GM12873 (cell line): ENCODE data around the gene INTS11.

ENCODE experiments used
- TF ChIP-seq, protein P1 (sequence below): IDR thresholded peaks from 2 replicates; pipeline ENCODE4 v1.5.1; 2012; ENCODE audit warnings: low read depth, mild to moderate bottlenecking, moderate library complexity, low read length, control low read depth; ENCODE audit not compliant: insufficient read depth; ENCODE audit errors: missing control alignments

The INTS11 gene

DNA sequence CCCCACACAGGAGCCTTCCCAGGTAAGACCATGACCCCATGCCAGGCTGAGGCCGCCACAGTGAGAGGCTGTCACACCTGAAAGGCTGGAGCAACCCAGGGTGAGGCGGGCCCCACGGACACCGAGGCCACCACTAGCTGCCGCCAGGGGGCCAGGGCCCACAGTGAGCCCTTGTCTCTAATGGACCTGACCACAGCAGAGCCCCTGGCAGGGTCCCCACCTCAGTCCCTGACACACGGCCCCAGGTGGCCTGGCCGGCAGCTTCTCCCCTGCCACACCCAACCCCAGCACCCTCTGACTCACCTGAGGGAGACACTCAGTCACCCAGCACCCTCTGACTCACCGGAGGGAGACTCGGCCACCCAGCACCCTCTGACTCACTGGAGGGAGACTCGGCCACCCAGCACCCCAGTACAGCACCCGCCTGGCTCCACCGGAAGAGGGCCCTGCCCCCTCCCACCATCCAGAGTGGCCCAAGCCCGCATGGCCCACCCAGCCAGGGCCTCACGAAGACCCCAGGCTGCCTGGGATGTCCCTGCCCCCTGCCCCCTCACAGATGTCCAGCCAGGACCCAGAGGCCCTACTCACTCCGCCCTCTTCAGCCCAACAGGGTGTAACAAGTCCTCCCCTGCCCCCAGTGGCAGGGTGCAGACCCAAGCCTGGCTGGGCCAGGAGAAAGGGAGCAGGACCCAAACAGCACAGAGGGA, 20.3 kb upstream of the INTS11 start:
- TF ChIP-seq, protein P1, sequence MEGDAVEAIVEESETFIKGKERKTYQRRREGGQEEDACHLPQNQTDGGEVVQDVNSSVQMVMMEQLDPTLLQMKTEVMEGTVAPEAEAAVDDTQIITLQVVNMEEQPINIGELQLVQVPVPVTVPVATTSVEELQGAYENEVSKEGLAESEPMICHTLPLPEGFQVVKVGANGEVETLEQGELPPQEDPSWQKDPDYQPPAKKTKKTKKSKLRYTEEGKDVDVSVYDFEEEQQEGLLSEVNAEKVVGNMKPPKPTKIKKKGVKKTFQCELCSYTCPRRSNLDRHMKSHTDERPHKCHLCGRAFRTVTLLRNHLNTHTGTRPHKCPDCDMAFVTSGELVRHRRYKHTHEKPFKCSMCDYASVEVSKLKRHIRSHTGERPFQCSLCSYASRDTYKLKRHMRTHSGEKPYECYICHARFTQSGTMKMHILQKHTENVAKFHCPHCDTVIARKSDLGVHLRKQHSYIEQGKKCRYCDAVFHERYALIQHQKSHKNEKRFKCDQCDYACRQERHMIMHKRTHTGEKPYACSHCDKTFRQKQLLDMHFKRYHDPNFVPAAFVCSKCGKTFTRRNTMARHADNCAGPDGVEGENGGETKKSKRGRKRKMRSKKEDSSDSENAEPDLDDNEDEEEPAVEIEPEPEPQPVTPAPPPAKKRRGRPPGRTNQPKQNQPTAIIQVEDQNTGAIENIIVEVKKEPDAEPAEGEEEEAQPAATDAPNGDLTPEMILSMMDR = no peak

DNA sequence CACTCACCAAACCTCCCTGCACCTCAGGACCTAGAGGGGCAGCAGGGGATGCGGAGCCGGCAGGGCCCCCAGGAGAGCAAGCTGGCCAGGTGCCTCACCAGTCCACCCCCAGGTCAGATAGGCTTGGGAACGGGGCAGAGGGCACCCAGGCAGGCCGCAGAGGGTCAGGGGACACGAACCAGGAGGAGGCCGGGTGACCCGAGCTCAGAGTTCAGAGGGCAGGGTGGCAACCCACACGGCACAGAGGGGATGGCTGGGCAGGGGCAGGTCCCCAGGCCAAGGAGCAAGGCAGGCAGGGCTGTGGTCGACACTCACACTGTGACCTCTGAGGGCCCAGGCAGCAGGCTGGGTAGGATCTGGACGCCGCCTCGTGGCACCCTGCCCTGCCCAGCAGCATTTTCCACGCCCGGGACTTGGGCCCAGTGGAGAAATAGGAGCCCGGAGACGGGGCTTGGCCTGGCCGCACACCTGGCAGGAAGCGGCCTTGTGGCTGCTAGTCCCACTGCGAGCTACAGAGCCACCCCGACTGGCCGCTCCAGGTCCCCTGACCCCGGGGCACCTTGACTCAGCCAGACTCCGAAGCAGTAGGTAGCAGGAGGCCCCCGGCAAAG, 19.5 kb upstream of the INTS11 start:
- TF ChIP-seq, protein P1 = no peak

DNA sequence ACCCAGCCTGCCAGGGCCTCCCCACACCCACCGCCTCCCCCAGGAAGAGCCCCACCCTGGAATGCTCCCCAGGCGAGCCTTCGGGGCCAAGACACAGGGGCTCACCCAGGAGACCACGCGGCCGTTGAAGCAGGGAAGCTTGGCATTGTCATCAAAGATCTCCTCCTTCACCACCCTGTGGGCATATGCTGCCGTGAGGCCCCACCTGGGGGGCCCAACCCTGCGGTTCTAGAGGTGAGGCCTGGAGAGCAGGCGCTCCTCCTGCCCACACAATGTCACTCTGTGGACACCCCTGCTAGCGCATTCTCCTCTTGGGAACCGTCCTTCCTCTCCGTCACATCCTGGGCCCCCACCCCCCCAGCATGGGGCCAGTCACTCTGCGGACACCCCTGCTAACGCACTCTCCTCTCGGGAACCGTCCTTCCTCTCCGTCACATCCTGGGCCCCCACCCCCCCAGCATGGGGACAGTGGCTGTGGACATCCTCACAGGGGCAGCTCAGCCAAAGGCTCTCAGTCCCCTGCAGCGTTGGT, 18.2 kb upstream of the INTS11 start:
- TF ChIP-seq, protein P1 = no peak

DNA sequence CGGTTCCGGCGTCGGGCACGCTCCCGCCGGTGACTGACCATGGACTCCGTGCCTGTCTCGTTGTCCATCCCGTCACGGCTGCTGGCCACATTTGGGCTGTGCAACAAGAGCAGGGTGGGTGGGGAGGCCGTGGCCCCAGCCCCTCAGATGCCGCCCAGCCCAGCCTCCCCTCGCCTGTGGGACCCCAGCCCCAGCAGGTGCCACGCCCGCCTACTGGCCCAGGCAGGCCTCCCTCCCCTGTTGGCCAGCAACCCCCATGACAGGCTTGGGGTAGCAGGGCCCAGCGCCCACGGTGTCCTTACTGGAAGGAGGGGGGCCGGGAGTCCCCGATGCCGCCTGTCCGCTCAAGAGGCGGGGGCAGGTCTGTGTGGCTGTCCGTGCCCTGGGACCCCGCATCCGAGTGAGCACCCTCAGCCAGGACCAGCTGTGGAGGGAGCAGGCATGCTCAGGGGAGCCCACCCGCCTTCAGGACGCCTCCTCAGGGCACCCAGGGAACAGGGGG, 17.7 kb upstream of the INTS11 start:
- TF ChIP-seq, protein P1 = no peak

DNA sequence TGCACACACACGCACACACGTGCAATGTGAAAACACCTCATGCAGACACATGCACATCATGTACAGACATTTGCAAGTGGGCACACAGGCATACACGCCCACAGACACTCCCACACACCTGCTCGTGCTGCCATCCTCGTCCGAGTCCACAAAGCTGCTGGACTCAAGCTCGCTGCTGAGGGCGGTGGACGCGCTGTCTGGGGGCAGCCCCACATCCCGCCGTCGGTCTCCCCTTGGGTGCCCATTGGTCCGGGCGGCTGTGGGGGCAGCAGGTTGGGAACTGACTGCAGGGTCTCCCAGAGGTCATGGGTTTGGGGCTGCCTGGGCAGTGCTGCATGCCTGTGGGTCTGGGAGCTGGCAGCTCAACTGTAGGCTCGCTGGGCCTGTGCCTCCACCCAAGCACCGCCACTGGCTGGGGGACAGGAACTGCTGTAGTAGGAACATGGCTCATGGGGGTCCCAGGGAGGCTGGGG, 17.1 kb upstream of the INTS11 start:
- TF ChIP-seq, protein P1 = no peak

DNA sequence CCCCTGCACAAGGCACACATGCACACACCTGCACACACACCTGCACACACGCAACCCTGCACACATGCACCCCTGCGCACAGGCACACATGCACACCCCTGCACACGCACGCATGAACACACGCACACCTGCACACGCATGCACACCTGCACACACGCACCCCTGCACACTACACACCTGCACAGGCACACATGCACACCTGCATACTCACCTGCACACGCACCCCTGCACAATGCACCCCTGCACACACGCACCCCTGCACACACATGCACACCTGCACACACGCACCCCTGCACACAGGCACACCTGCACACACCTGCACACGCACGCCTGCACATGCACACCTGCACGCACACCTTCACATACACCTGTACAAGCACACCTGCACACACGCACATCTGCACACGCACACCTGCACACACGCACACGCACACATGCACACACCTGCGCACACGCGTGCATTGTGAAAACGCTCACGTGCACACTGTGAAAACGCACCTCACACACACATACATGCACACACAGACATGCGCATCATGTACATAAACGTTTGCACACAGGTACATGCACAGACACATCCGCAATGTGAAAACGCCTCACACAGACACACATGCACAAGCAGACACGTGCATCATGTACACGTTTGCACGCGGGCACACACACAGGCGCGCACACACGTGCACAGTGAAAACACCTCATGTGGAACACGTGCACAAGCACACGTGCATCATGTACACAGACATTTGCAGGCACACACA, 16.5 kb upstream of the INTS11 start:
- TF ChIP-seq, protein P1 = no peak

DNA sequence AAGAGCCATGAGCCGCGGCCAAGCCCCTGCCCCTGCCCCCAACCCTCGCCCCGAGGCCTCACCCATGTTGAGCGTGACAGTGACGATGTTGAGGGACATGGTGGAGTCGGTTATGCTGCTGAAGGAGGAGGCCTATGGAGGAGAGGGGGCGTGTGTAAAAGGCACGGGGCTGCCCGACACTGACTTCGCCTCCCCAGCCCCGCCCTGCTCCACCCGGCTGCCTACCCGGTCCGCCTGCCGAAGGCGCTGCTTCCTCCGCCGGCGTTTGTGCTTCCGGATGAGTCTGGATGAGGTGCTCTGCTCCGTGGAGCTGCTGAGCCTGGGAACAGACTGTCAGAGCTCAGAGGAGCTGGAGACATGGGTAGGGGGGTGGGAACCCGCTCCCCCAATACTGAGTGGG, 15.7 kb upstream of the INTS11 start:
- TF ChIP-seq, protein P1 = no peak
